ENCODE measurements around the gene TMEM181.
"Not testable (repeated sequence)": the region's sequence is repeated elsewhere in the genome, so short reads cannot be mapped to it uniquely, and the experiment has no call there.

TMEM181 gene

GRCh38 chr6:158603261-158604047 lies 43.6 kb downstream of the TMEM181 start:
- DNase-seq: no peak

GRCh38 chr6:158604048-158604406 lies 44.1 kb downstream of the TMEM181 start:
- DNase-seq: no peak

GRCh38 chr6:158605266-158605878 lies 45.5 kb downstream of the TMEM181 start:
- peak; percentile 26 for DNase-seq

- DNase-seq: not testable (repeated sequence)
These were observed 46.1 kb downstream of the TMEM181 start for GRCh38 chr6:158606011-158606410.

- DNase-seq: no peak
These were observed 47.0 kb downstream of the TMEM181 start for GRCh38 chr6:158606935-158607334.

GRCh38 chr6:158607411-158608170 lies 47.7 kb downstream of the TMEM181 start:
- no peak for DNase-seq

GRCh38 chr6:158608221-158608620 lies 48.3 kb downstream of the TMEM181 start:
- DNase-seq: no peak

- DNase-seq: no peak
These were observed 49.7 kb downstream of the TMEM181 start for GRCh38 chr6:158609455-158610155.

- DNase-seq: no peak
These were observed 50.6 kb downstream of the TMEM181 start for GRCh38 chr6:158610319-158610968.

GRCh38 chr6:158611039-158611438 lies 51.1 kb downstream of the TMEM181 start:
- no peak for DNase-seq

- no peak for DNase-seq
These were observed 51.9 kb downstream of the TMEM181 start for GRCh38 chr6:158611541-158612370.

- DNase-seq: not testable (repeated sequence)
These were observed 54.7 kb downstream of the TMEM181 start for GRCh38 chr6:158614606-158615005.

- not testable (repeated sequence) for DNase-seq
These were observed 58.4 kb downstream of the TMEM181 start for GRCh38 chr6:158618289-158618688.

- DNase-seq: no peak
These were observed 60.3 kb downstream of the TMEM181 start for GRCh38 chr6:158619922-158620801.

- DNase-seq: no peak
These were observed 61.2 kb downstream of the TMEM181 start for GRCh38 chr6:158620963-158621693.

- no peak for DNase-seq
These were observed 62.0 kb downstream of the TMEM181 start for GRCh38 chr6:158621694-158622544.

- no peak for DNase-seq
These were observed 62.8 kb downstream of the TMEM181 start for GRCh38 chr6:158622545-158623190.
